GM13976 (cell line): ENCODE results near the gene MYRFL.

Experiments used
- DNase-seq: peaks from one replicate; pipeline ENCODE4 v3.0.0; 2012; ENCODE audit warnings: low spot score
- in situ Hi-C: fragments of 300-500 bp; cut with MboI; formaldehyde crosslinking; loops from one replicate; pipeline ENCODE4 v1.12.0; 2022; ENCODE audit warnings: low sequenced_read_pairs, mixed read lengths, inconsistent platforms; ENCODE audit not compliant: unreplicated experiment
- TF ChIP-seq, protein P1 (sequence below): IDR thresholded peaks from 2 replicates; pipeline ENCODE4 v1.5.1; 2012; ENCODE audit warnings: borderline replicate concordance, mild to moderate bottlenecking; ENCODE audit not compliant: insufficient read depth; ENCODE audit errors: extremely low read depth, missing control alignments, control extremely low read depth

The MYRFL gene

DNA sequence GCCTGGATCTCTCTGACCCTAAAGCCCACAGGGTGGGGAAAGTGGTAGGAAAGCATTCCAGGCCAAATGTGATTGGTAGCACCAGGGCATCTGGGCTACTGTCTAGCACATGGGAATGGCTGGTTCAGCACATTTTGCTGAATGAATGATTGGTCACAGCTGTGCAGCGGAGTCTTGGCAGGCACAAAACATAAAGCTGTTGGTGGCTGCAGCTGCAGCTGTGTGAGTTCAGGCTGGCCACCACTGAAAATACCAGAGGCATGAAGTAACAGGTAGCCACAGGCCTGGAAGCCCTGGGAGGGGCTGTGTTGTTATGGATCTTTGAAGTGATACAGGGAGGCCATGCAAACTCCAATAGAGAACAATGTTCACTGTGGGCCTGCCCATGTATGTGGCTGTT is 72.7 kb downstream of the MYRFL start:
- TF ChIP-seq, protein P1, sequence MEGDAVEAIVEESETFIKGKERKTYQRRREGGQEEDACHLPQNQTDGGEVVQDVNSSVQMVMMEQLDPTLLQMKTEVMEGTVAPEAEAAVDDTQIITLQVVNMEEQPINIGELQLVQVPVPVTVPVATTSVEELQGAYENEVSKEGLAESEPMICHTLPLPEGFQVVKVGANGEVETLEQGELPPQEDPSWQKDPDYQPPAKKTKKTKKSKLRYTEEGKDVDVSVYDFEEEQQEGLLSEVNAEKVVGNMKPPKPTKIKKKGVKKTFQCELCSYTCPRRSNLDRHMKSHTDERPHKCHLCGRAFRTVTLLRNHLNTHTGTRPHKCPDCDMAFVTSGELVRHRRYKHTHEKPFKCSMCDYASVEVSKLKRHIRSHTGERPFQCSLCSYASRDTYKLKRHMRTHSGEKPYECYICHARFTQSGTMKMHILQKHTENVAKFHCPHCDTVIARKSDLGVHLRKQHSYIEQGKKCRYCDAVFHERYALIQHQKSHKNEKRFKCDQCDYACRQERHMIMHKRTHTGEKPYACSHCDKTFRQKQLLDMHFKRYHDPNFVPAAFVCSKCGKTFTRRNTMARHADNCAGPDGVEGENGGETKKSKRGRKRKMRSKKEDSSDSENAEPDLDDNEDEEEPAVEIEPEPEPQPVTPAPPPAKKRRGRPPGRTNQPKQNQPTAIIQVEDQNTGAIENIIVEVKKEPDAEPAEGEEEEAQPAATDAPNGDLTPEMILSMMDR: no peak
- in situ Hi-C loops: loop anchor here (10.0 to 25.0 kb wide), 2 partner anchors 677 to 840 kb away; no protein-coding TSS in a partner anchor
- DNase-seq: no peak

DNA sequence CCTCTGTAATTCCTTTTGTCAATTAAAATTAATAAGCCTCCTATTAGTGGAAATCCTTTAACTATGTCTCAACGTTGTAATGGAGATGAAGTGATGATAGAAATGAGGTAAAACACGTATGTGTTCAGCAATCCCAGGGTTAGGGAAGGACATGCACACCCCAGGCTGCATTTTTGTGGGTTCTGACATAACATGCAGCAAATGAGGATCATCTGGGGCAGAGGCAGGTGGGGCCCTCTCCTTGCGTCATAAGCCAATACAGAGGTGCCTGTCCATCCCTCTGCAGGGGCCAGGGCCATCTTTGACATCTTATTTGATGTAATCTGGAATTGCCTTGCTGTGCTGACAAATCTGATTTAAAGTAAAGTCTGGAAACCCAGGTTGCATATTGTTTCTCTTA is 73.2 kb downstream of the MYRFL start:
- no peak for DNase-seq
- TF ChIP-seq, protein P1: no peak

DNA sequence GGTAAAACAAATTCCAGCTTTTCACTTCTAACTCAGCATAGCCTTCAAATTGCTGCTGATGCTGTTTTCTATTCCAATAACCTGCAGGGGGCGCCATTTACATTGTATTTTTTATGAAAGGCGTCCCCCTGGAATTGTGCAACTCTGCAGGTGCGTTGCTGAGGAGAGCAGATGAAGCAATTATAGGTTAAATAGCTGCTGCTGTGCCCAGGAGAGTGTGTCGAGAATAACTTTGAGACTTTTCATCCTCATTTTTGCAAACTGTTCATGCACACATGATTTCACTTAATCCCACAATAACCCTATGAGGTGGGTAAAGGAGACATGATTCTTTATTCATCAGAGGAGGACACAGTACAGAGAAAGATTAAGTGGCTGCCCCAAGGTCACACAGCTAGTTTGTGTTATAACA is 75.7 kb downstream of the MYRFL start:
- TF ChIP-seq, protein P1: peak; percentile 79
- DNase-seq: no peak
- in situ Hi-C loops: no loop called here

More for the DNA sequence above, 73.2 kb downstream of the MYRFL start:
- in situ Hi-C loops: loop anchor here (10.0 to 25.0 kb wide), 2 partner anchors 677 to 839 kb away; no protein-coding TSS in a partner anchor

GRCh38 chr12:69901221-69901905 is 76.3 kb downstream of the MYRFL start:
- DNase-seq: no peak
- TF ChIP-seq, protein P1: no peak
- in situ Hi-C loops: no loop called here

GRCh38 chr12:69903548-69903947 is 78.5 kb downstream of the MYRFL start:
- TF ChIP-seq, protein P1: no peak
- in situ Hi-C loops: no loop called here
- no peak for DNase-seq

- in situ Hi-C loops: no loop called here
- TF ChIP-seq, protein P1: no peak
- no peak for DNase-seq
Measured at GRCh38 chr12:69904777-69905176, 79.8 kb downstream of the MYRFL start.

DNA sequence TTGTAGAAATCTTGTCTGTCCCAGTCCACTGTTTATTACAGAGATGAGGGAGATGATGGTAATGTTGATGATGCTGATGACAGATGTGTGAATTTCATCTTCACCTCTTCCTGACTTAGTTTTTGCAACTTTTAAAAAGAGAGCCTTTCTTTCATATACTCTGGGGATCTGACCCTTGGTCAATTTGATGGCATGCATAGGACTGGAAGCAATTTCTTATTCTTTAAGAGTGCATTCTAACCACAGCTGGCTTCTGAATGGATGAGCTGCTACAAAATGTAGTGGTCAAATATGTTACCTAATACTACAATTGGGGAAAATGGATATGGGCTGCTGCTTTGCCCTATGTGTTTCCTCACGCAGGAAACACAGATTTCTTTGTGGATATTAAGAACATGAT is 80.8 kb downstream of the MYRFL start:
- DNase-seq: no peak
- TF ChIP-seq, protein P1: no peak
- in situ Hi-C loops: no loop called here
